Neural progenitor cell (in vitro differentiated cells): ENCODE measurements around the gene IFNA5. TPM values are rescaled to one million over a fixed set of nuclear protein-coding genes. Genes with fewer than 3 reads are reported as not detected.

Experiments used
- DNase-seq: peaks from one replicate; pipeline ENCODE4 v3.0.0-alpha.2; 2016; ENCODE audit warnings: low spot score
- H2AFZ ChIP-seq: fragments of 200-600 bp; sonication (generic); replicated peaks from 2 replicates; pipeline ENCODE4 v1.6.1; 2016; ENCODE audit warnings: antibody characterized with exemption
- H3F3A ChIP-seq: fragments of 200-600 bp; sonication (generic); 2 replicates; pipeline ENCODE4 v1.6.1; 2016; ENCODE audit warnings: antibody characterized with exemption, low read depth
- H3K27ac ChIP-seq: fragments of 200-600 bp; sonication (generic); 2 replicates; pipeline ENCODE4 v1.5.1; 2016; ENCODE audit warnings: mild to moderate bottlenecking
- H3K27me3 ChIP-seq: fragments of 200-600 bp; sonication (generic); 2 replicates; pipeline ENCODE4 v1.6.1; 2016; ENCODE audit warnings: mild to moderate bottlenecking, moderate library complexity
- H3K36me3 ChIP-seq: fragments of 200-600 bp; sonication (generic); 2 replicates; pipeline ENCODE4 v1.5.1; 2016
- H3K4me1 ChIP-seq: fragments of 200-600 bp; sonication (generic); 2 replicates; pipeline ENCODE4 v1.6.1; 2016; ENCODE audit warnings: mixed run types
- H3K4me2 ChIP-seq: fragments of 200-600 bp; sonication (generic); 2 replicates; pipeline ENCODE4 v1.6.1; 2016
- H3K4me3 ChIP-seq: fragments of 200-600 bp; sonication (generic); 2 replicates; pipeline ENCODE4 v1.5.1; 2016
- H3K79me2 ChIP-seq: fragments of 200-600 bp; sonication (generic); 2 replicates; pipeline ENCODE4 v1.6.1; 2016; ENCODE audit warnings: low read depth
- H3K9ac ChIP-seq: fragments of 200-600 bp; sonication (generic); 2 replicates; pipeline ENCODE4 v1.6.1; 2016
- H3K9me3 ChIP-seq: fragments of 200-600 bp; sonication (generic); 2 replicates; pipeline ENCODE4 v1.5.1; 2016; ENCODE audit warnings: low read depth
- H4K20me1 ChIP-seq: fragments of 200-600 bp; sonication (generic); 2 replicates; pipeline ENCODE4 v1.6.1; 2016; ENCODE audit warnings: low read depth
- H3K27ac Mint-ChIP-seq: 3 replicates; pipeline ENCODE4 v1.8.0; 2021; ENCODE audit warnings: mixed read lengths
- H3K27me3 Mint-ChIP-seq: 2 replicates; pipeline ENCODE4 v1.8.0; 2022; ENCODE audit warnings: low read depth, mild to moderate bottlenecking, inconsistent platforms, moderate library complexity, mixed read lengths; ENCODE audit not compliant: insufficient read depth
- H3K36me3 Mint-ChIP-seq: 3 replicates; pipeline ENCODE4 v1.8.0; 2021; ENCODE audit warnings: mixed read lengths
- H3K4me1 Mint-ChIP-seq: 3 replicates; pipeline ENCODE4 v1.8.0; 2021; ENCODE audit warnings: mixed read lengths
- H3K4me3 Mint-ChIP-seq: 3 replicates; pipeline ENCODE4 v1.8.0; 2021; ENCODE audit warnings: mild to moderate bottlenecking, moderate library complexity, mixed read lengths
- H3K9me3 Mint-ChIP-seq: 3 replicates; pipeline ENCODE4 v1.8.0; 2020; ENCODE audit warnings: mixed read lengths
- EZH2 ChIP-seq: fragments of 200-600 bp; sonication (generic); IDR thresholded peaks from 2 replicates; pipeline ENCODE4 v1.6.1; 2017; ENCODE audit warnings: antibody characterized with exemption, mild to moderate bottlenecking, moderate library complexity
- EZH2phosphoT487 ChIP-seq: fragments of 200-600 bp; sonication (generic); IDR thresholded peaks from 2 replicates; pipeline ENCODE4 v1.6.1; 2017; ENCODE audit warnings: antibody characterized with exemption
- total RNA-seq: library from RNA; depleted of rRNA; stranded (reverse); fragments of >200 nt; gene quantifications from 2 replicates; pipeline ENCODE4 v1.2.3, GENCODE V29; 2015; ENCODE audit warnings: low replicate concordance
- TF ChIP-seq, protein P1 (sequence below): fragments of 200-600 bp; sonication (generic); IDR thresholded peaks from 2 replicates; pipeline ENCODE4 v1.5.1; 2017; ENCODE audit warnings: antibody characterized with exemption, mild to moderate bottlenecking

Gene IFNA5
- total RNA-seq, 1 donor from 2014 or later: 0.21 TPM

DNA sequence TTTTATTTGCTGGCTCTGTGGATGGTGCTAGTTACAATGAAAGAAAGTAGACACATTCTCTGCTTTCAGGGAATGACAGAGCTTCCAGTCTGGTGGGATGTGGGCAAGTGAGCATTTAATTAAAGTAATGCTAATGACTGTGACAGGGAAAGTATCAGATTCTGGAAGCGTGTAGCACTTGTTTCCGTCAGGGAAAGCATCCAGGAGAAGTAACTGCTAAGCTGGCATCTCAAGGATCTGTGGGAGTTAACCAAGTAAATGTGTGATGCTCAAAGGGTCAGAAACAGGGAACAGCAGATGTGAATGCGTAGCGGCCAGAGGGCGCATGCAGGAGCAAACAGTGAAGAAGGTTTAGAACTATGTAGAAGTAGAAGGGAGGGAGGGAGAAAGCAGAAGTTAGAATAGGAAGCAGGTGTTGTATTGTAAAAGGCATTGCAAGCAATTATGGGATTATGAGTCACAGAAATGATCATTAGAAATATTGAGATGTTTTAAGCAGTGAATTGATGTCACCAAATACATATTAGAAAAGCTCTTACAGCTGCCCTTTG is 17.9 kb upstream of the IFNA5 start:
- H3K9me3 ChIP-seq: no peaks in the 10 kb centered on the region
- no peak overlapping the region for H3K27ac ChIP-seq
- no peaks in the 10 kb centered on the region for H3K27me3 Mint-ChIP-seq
- no peaks in the 10 kb centered on the region for H3K27me3 ChIP-seq
- no peak overlapping the region for H3K27ac Mint-ChIP-seq
- no peak overlapping the region for H2AFZ ChIP-seq
- H3K4me2 ChIP-seq: no peak overlapping the region
- no peak overlapping the region for H3K4me3 ChIP-seq
- no peaks in the 10 kb centered on the region for H3F3A ChIP-seq
- no peak overlapping the region for H3K9ac ChIP-seq
- TF ChIP-seq, protein P1, sequence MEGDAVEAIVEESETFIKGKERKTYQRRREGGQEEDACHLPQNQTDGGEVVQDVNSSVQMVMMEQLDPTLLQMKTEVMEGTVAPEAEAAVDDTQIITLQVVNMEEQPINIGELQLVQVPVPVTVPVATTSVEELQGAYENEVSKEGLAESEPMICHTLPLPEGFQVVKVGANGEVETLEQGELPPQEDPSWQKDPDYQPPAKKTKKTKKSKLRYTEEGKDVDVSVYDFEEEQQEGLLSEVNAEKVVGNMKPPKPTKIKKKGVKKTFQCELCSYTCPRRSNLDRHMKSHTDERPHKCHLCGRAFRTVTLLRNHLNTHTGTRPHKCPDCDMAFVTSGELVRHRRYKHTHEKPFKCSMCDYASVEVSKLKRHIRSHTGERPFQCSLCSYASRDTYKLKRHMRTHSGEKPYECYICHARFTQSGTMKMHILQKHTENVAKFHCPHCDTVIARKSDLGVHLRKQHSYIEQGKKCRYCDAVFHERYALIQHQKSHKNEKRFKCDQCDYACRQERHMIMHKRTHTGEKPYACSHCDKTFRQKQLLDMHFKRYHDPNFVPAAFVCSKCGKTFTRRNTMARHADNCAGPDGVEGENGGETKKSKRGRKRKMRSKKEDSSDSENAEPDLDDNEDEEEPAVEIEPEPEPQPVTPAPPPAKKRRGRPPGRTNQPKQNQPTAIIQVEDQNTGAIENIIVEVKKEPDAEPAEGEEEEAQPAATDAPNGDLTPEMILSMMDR: no peak
- no peak for TF ChIP-seq EZH2phosphoT487
- no peak for TF ChIP-seq EZH2
- no peak for DNase-seq
- peaks cover 10% of the 10 kb centered on the region for H4K20me1 ChIP-seq
- no peaks in the 10 kb centered on the region for H3K36me3 ChIP-seq
- peaks cover 5% of the 10 kb centered on the region for H3K4me1 Mint-ChIP-seq
- no peaks in the 10 kb centered on the region for H3K9me3 Mint-ChIP-seq
- H3K79me2 ChIP-seq: peaks cover under 1% of the 10 kb centered on the region
- H3K4me1 ChIP-seq: no peaks in the 10 kb centered on the region
- H3K36me3 Mint-ChIP-seq: peaks cover 12% of the 10 kb centered on the region
- H3K4me3 Mint-ChIP-seq: no peak overlapping the region

DNA sequence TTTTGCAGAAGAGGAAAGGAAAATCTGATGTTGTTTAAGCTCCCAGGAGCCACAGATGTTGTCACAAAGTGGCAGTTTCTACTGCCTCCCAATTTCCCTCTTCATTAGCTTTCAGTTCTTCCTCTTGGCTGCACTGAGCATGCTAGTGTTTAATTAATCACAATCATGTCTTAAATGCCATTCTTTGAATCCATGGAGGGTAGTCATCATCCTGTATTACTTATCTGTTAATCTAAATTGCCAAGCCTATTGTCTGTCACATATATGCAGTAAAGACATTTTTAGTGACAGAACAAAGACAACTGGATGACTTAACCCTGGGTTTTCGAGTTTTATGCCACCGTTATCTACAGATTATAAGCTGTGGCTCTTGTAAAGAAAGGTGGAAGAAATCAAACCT is 15.4 kb upstream of the IFNA5 start:
- H3K9me3 Mint-ChIP-seq: no peaks in the 10 kb centered on the region
- TF ChIP-seq, protein P1: no peak

DNA sequence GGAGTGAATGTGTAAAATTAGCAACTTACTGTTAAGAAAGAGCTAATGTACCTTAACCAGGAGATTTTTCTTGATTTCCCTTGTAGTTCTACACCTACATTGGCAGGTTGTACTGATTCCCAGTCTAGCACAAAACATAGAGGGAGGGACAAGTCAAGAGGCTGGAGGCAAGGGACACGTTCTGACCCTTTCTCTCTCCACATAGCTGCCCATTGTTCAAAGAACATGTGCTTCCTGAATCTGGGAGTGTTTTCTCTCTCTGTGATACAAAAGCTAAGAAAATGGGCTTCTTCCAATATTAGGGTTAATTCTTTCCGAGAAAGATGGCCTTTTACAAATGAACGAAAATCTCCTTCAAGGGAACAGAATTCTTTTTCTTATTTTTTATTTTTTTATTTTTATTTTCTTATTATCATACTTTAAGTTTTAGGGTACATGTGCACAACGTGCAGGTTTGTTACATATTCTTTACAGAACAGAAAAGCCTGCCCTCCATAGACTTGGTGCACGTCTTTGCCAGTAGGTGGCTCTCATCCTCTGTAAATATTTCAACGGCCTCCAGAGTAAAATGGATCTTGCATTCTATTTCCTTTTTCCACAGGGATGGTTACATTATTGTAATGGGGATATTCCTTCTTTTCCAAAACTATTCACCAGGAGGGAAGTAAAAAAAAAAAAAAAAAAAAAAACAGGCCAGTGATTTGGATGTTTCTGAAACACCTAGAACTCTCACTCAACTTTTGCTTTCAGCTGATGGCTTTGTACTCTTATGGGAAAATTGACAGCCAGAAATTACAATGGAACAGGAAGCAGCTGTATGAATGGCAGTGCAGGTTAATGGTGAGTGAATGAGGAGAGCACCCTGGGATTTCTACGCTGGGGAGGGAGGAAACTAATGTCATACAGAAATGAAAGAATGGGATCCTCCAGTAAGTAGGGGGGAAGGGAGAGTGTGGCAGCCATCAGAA is 13.1 kb upstream of the IFNA5 start:
- Histone ChIP-seq H2AFZ (peak overlapping the region; percentile 77), H3K27me3 (peaks cover 33% of the 10 kb centered on the region)
- H3K4me3 Mint-ChIP-seq: no peak overlapping the region

More for the DNA sequence above, 15.4 kb upstream of the IFNA5 start:
- no peak overlapping the region for H3K27ac ChIP-seq
- peaks cover 22% of the 10 kb centered on the region for H3K27me3 ChIP-seq
- Mint-ChIP-seq H3K27ac (no peak overlapping the region), H3K36me3 (peaks cover 10% of the 10 kb centered on the region), H3K4me3 (no peak overlapping the region), H3K4me1 (peaks cover 5% of the 10 kb centered on the region), H3K27me3 (no peaks in the 10 kb centered on the region)
- no peaks in the 10 kb centered on the region for H3K4me1 ChIP-seq
- H3K4me3 ChIP-seq: no peak overlapping the region
- no peaks in the 10 kb centered on the region for H4K20me1 ChIP-seq
- H3F3A ChIP-seq: no peaks in the 10 kb centered on the region
- no peaks in the 10 kb centered on the region for H3K9me3 ChIP-seq
- no peak overlapping the region for H3K9ac ChIP-seq
- no peak for DNase-seq
- no peak overlapping the region for H3K4me2 ChIP-seq
- H3K79me2 ChIP-seq: no peaks in the 10 kb centered on the region
- H3K36me3 ChIP-seq: no peaks in the 10 kb centered on the region
- H2AFZ ChIP-seq: no peak overlapping the region

More for the DNA sequence above, 13.1 kb upstream of the IFNA5 start:
- Histone ChIP-seq H4K20me1 (no peaks in the 10 kb centered on the region), H3K4me1 (no peaks in the 10 kb centered on the region), H3K27ac (no peak overlapping the region), H3F3A (no peaks in the 10 kb centered on the region), H3K79me2 (no peaks in the 10 kb centered on the region), H3K9me3 (no peaks in the 10 kb centered on the region), H3K9ac (no peak overlapping the region), H3K4me2 (no peak overlapping the region), H3K36me3 (no peaks in the 10 kb centered on the region), H3K4me3 (no peak overlapping the region)
- H3K27me3 Mint-ChIP-seq: no peaks in the 10 kb centered on the region
- H3K4me1 Mint-ChIP-seq: peaks cover 5% of the 10 kb centered on the region
- H3K9me3 Mint-ChIP-seq: no peaks in the 10 kb centered on the region
- TF ChIP-seq, protein P1: peak; percentile 68
- no peak for TF ChIP-seq EZH2
- DNase-seq: peak; percentile 62
- peak overlapping the region; percentile 9 for H3K27ac Mint-ChIP-seq
- H3K36me3 Mint-ChIP-seq: peaks cover 4% of the 10 kb centered on the region
